ENCODE measurements around the gene ING1.

GRCh38 chr13:110669036-110669435, 44.5 kb upstream of the ING1 start:
- TF ChIP-seq CTCF (optimal IDR thresholded peaks at IDR 0.05 in 1 of 3, IDR thresholded peaks at IDR 0.05 in 1 of 3, conservative IDR thresholded peaks at IDR 0.05 in 1 of 3; ENCODE audit: extremely low read depth in 1 of 3, insufficient read depth in 2 of 3, low read length in 3 of 3) (no peak), EZH2 (IDR thresholded peaks at IDR 0.05; ENCODE audit: low read length) (no peak)

All from keratinocyte (primary cell).